Measurements from ENCODE around the gene RABEPK. TPM values are rescaled to one million over a fixed set of nuclear protein-coding genes. Genes with fewer than 3 reads are reported as not detected.

The RABEPK gene
- total RNA-seq, 4 donors from 2014 or later = 5.2 to 8.7 (median 8.6) TPM; not detected in 1

DNA sequence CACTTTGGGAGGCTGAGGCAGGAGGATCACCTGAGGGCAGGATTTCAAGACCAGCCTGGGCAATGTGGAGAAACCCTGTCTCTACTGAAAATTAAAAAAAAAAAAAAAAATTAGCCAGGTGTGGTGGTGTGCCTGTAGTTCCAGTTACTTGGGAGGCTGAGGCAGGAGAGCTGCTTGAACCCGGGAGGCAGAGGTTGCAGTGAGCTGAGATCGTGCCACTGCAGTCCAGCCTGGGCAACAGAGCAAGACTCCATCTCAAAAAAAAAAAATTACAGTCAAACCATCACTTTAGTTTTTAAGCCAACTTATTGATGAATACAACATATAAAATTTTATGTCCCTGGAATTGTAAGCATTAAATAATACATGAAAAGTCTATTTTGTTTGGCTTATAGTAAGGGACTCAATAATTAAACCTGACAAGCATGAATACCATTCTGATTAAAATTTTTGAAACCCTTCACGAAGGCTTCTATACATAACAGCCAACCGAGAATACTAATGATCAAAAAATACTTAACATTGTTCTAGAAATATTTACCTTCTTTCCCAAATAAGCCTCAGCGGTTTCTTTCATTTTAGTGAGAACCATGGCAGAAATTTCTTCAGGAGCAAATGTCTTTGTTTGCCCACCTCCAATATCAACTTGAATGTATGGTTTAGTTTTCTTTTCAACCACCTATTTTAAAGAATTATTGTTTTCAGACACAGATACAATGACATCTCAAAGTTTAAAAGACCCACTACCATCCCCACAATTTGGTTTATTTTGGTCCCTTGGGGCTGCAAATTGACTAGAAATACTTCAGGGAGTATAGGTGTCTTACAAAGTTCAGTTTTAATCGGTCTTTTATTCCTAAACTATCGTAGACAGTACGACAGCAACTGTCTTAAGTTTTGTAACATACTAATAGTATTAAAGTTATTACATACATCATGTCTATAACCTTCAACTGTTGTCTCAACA lies 39.6 kb downstream of the RABEPK start:
- no peak for DNase-seq

DNA sequence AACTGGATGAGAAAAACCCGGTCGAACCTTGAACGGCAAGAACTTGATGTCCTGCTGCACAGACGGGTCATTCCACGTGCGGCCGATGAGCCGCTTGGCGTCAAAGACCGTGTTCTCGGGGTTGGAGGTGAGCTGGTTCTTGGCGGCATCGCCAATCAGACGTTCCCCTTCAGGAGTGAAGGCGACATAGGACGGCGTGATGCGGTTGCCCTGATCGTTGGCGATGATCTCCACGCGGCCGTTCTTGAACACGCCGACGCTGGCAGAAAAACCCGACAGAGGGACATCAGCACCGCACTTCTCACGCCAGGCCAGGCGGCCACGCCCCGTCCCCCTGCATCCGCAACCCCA lies 40.3 kb downstream of the RABEPK start:
- DNase-seq = peak; percentile 54
- in situ Hi-C loops (cut with MboI; ENCODE audit: low pct_ligation_motif_present in 1 of 4, low pct_unique_long_range_greater_than_20kb in 1 of 4, low sequenced_read_pairs in 3 of 4) = no loop called here
- peak overlapping the region; percentile 76 to 86 (median 82) for H3K4me3 ChIP-seq
- H3K36me3 ChIP-seq = peaks cover 0 to 36% (median 15%) of the 10 kb centered on the region in 4 donors
- no peaks in the 10 kb centered on the region for H3K27me3 ChIP-seq
- H3K4me1 ChIP-seq = peaks cover 22 to 52% (median 47%) of the 10 kb centered on the region in 4 donors
- no peaks in the 10 kb centered on the region for H3K9me3 ChIP-seq
- 1 to 2% methylated on average over 9 to 33 of the region's 33 CpGs for WGBS, 2 donors (ENCODE audit: low coverage in 1 of 2)
- intact Hi-C loops (cut with DNase I; ENCODE audit: low total_unique reads) = no loop called here
- TF ChIP-seq POLR2AphosphoS5 (IDR thresholded peaks at IDR 0.05) = no peak
- TF ChIP-seq, protein P1, sequence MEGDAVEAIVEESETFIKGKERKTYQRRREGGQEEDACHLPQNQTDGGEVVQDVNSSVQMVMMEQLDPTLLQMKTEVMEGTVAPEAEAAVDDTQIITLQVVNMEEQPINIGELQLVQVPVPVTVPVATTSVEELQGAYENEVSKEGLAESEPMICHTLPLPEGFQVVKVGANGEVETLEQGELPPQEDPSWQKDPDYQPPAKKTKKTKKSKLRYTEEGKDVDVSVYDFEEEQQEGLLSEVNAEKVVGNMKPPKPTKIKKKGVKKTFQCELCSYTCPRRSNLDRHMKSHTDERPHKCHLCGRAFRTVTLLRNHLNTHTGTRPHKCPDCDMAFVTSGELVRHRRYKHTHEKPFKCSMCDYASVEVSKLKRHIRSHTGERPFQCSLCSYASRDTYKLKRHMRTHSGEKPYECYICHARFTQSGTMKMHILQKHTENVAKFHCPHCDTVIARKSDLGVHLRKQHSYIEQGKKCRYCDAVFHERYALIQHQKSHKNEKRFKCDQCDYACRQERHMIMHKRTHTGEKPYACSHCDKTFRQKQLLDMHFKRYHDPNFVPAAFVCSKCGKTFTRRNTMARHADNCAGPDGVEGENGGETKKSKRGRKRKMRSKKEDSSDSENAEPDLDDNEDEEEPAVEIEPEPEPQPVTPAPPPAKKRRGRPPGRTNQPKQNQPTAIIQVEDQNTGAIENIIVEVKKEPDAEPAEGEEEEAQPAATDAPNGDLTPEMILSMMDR (IDR thresholded peaks at IDR 0.05) = peak in 1 of 5 experiments; percentile 8
- peak overlapping the region; percentile 91 to 97 (median 96) for H3K27ac ChIP-seq

More for the DNA sequence above, 39.6 kb downstream of the RABEPK start:
- Histone ChIP-seq H3K4me1 (peaks cover 22 to 59% (median 51%) of the 10 kb centered on the region in 4 donors), H3K4me3 (peak overlapping the region; percentile 76 to 86 (median 82)), H3K27ac (peak overlapping the region; percentile 91 to 97 (median 96)), H3K9me3 (no peaks in the 10 kb centered on the region), H3K36me3 (peaks cover 0 to 38% (median 18%) of the 10 kb centered on the region in 4 donors), H3K27me3 (no peaks in the 10 kb centered on the region)
- TF ChIP-seq, protein P1 (IDR thresholded peaks at IDR 0.05) = no peak
- no peak for TF ChIP-seq POLR2A (IDR thresholded peaks at IDR 0.05)
- TF ChIP-seq EP300 (IDR thresholded peaks at IDR 0.05; ENCODE audit: low read depth) = no peak
- no peak for TF ChIP-seq POLR2AphosphoS5 (IDR thresholded peaks at IDR 0.05)
- intact Hi-C loops (cut with DNase I; ENCODE audit: low total_unique reads) = no loop called here
- WGBS, 2 donors (ENCODE audit: low coverage in 1 of 2) = 15 to 17% methylated on average over 8 of the region's 8 CpGs
- in situ Hi-C loops (cut with MboI; ENCODE audit: low pct_ligation_motif_present in 1 of 4, low pct_unique_long_range_greater_than_20kb in 1 of 4, low sequenced_read_pairs in 3 of 4) = no loop called here

DNA sequence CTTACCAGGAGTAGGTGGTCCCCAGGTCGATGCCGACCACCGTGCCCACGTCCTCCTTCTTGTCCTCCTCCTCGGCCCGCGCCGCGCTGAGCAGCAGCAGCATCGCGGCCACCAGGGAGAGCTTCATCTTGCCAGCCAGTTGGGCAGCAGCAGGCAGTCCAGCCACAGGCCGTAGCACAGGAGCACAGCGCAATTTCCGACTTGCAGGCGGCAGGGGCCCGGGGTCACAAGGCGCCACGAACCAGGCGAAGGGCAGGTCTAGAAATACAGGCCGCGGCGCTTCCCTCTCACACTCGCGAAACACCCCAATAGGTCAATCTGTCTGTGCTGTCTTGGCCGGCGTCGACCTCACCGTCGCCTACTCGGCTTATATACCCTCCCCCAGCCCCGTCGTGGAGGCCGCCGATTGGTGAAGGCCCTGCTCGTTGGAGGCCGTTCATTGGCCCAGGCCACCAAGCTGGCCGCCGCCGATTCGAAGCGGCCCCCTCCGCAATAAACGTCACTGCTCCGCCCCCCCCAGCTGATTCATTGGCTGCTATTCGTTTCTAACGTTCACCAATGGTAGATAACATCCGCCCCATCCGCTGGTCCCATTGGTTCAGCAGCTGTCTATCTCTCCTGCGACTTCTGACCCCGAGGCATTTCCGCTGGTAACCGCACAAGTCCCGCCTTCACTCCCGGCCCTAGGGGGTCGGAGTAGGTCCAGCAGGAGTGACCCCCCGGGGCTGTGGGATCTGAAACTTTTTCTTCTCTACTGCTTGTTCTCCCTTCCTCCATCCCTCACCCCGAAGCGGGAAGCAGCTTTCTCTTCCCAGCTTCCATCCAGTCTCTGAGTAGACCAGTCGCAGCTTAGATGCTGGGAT lies 40.9 kb downstream of the RABEPK start, which contains the start of gene HSPA5:
TSS of gene HSPA5 (minus strand) at position 344 of the 863 bp plus-strand sequence. CDS start at position 127, 217 bp downstream.
- H3K4me3 ChIP-seq = peak within 1 kb of the TSS; percentile 76 to 86 (median 82)
- peak; percentile 100 for DNase-seq
- H3K4me1 ChIP-seq = peaks cover 22 to 46% (median 42%) of the 10 kb centered on the region in 4 donors
- in situ Hi-C loops (cut with MboI; ENCODE audit: low pct_ligation_motif_present in 1 of 4, low pct_unique_long_range_greater_than_20kb in 1 of 4, low sequenced_read_pairs in 3 of 4) = no loop called here
- intact Hi-C loops (cut with DNase I; ENCODE audit: low total_unique reads) = no loop called here
- H3K27ac ChIP-seq = peak within 1 kb of the TSS; percentile 91 to 97 (median 96)
- H3K9me3 ChIP-seq = no peaks in the 10 kb centered on the region
- TF ChIP-seq EP300 (IDR thresholded peaks at IDR 0.05; ENCODE audit: low read depth) (no peak), POLR2A (IDR thresholded peaks at IDR 0.05) (peak; percentile 99), POLR2AphosphoS5 (IDR thresholded peaks at IDR 0.05) (peak; percentile 100)
- TF ChIP-seq, protein P1 (IDR thresholded peaks at IDR 0.05) = peak in 2 of 5 experiments; percentile 39 to 54
- no peaks in the 10 kb centered on the region for H3K27me3 ChIP-seq
- 0% methylated on average over 17 to 50 of the region's 59 CpGs for WGBS, 2 donors (ENCODE audit: low coverage in 1 of 2)
- H3K36me3 ChIP-seq = peaks cover 0 to 30% (median 12%) of the 10 kb centered on the region in 4 donors

Data from transverse colon (tissue), 4 donors.